K562 (cell line): ENCODE results near the gene RPS19. TPM values are rescaled to one million over a fixed set of nuclear protein-coding genes. Genes with fewer than 3 reads are reported as not detected.

Source experiments
- ATAC-seq: fragments of 200-7000 bp; cut with Tn5 transposase; 3 replicates; pipeline ENCODE4 v1.9.1; 2020; ENCODE audit warnings: moderate library complexity
- BruUV-seq: library from RNA; stranded (reverse); fragments of 400-500 nt; replicated peaks from 2 replicates; lab custom pipeline; 2021; lab: Mats Ljungman, UMichigan
- CTCF ChIA-PET: fragments of 300-600 bp; formaldehyde crosslinking; extraction: SDS; loops from one replicate; lab custom pipeline; 2021; ENCODE audit warnings: low intra/inter-chr PET ratio; lab: Yijun Ruan, JAX
- POLR2A ChIA-PET: fragments of 300-600, 350-650 bp; sonication (Branson Sonifier 250); formaldehyde crosslinking; extraction: SDS; loops from one replicate; lab custom pipeline; 2021; ENCODE audit warnings: antibody characterized with exemption, inconsistent platforms; lab: Yijun Ruan, JAX
- DNase-seq, 4 experiments: peaks; one replicate each; pipeline versions ENCODE4 v3.0.0 to v3.0.0-alpha.2; 2011 to 2018; ENCODE audit warnings: low spot score in 3 of 4, mixed read lengths in 3 of 4; ENCODE audit errors: extremely low read depth in 1 of 4
- FAIRE-seq: peaks from 2 replicates; lab custom pipeline; 2011; peaks lifted over from hg19 to GRCh38; lab: Jason Lieb, UNC
- H2AFZ ChIP-seq: 2 replicates; pipeline ENCODE4 v1.6.0; 2011; ENCODE audit warnings: low read depth, low read length, control low read depth, inconsistent platforms
- H3K27ac ChIP-seq: fragments of 200-600 bp; 3 replicates; pipeline ENCODE4 v1.8.0; 2011; ENCODE audit warnings: low read depth, mild to moderate bottlenecking, control low read depth, inconsistent platforms, low read length, moderate library complexity, mixed read lengths; ENCODE audit errors: extremely low read depth
- H3K27me3 ChIP-seq, 2 experiments: fragments of 300-600 bp in 1 of 2; 2 replicates in 1 of 2; 3 replicates in 1 of 2; pipeline versions ENCODE4 v1.6.0 to v1.8.0; 2011; ENCODE audit warnings: inconsistent platforms in 2 of 2, low read length in 2 of 2, mild to moderate bottlenecking in 1 of 2, mixed read lengths in 1 of 2, moderate library complexity in 1 of 2; ENCODE audit not compliant: control insufficient read depth in 2 of 2, insufficient read depth in 2 of 2
- H3K36me3 ChIP-seq: fragments of 300-600 bp; 3 replicates; pipeline ENCODE4 v1.8.0; 2011; ENCODE audit warnings: mild to moderate bottlenecking, low read length, inconsistent platforms; ENCODE audit not compliant: control insufficient read depth, insufficient read depth
- H3K4me1 ChIP-seq, 2 experiments: fragments of 200-600 bp in 1 of 2; replicated peaks in 1 of 2; 2 replicates in 1 of 2; 3 replicates in 1 of 2; pipeline versions ENCODE4 v1.5.1 to v1.8.0; 2011; ENCODE audit warnings: inconsistent platforms in 2 of 2, low read length in 2 of 2, mild to moderate bottlenecking in 1 of 2, mixed read lengths in 1 of 2, moderate library complexity in 1 of 2; ENCODE audit not compliant: control insufficient read depth in 2 of 2, insufficient read depth in 2 of 2
- H3K4me2 ChIP-seq: 2 replicates; pipeline ENCODE4 v1.6.1; 2011; ENCODE audit warnings: low read length, control low read depth, inconsistent platforms, mixed read lengths; ENCODE audit not compliant: insufficient read depth
- H3K4me3 ChIP-seq: fragments of 200-600 bp; sonication (generic), shearing (Covaris generic); 2 replicates; pipeline ENCODE4 v1.5.1; 2016; ENCODE audit warnings: control low read depth, inconsistent platforms
- H3K79me2 ChIP-seq: fragments of 200-600 bp; 3 replicates; pipeline ENCODE4 v1.8.0; 2011; ENCODE audit warnings: low read length, inconsistent platforms; ENCODE audit not compliant: control insufficient read depth, insufficient read depth
- H3K9ac ChIP-seq, 2 experiments: 2 replicates each; pipeline versions ENCODE4 v1.6.0 to v1.6.1; 2011; ENCODE audit warnings: low read depth in 2 of 2, low read length in 2 of 2, control low read depth in 1 of 2, inconsistent platforms in 1 of 2, mild to moderate bottlenecking in 1 of 2, mixed read lengths in 1 of 2; ENCODE audit not compliant: insufficient read depth in 1 of 2
- H3K9me1 ChIP-seq: one replicate; pipeline ENCODE4 v1.6.0; 2011; ENCODE audit warnings: inconsistent platforms, mild to moderate bottlenecking, low read length, moderate library complexity; ENCODE audit not compliant: control insufficient read depth, insufficient read depth
- H3K9me3 ChIP-seq: replicated peaks from 2 replicates; pipeline ENCODE4 v1.5.1; 2011; ENCODE audit warnings: low read depth, low read length, inconsistent platforms; ENCODE audit not compliant: control insufficient read depth, insufficient read depth
- H4K20me1 ChIP-seq: replicated peaks from 2 replicates; pipeline ENCODE4 v1.6.1; 2011; ENCODE audit warnings: low read length, inconsistent platforms, mixed read lengths; ENCODE audit not compliant: control insufficient read depth, insufficient read depth
- FOXP1 ChIP-seq: sonication (generic); formaldehyde crosslinking; IDR thresholded peaks from 2 replicates; pipeline ENCODE4 v1.8.0; 2022; ENCODE audit warnings: mild to moderate bottlenecking, missing genetic modification reagents
- POLR2G ChIP-seq: fragments of 200-400 bp; formaldehyde crosslinking; IDR thresholded peaks from 2 replicates; pipeline ENCODE4 v1.6.1; 2017; ENCODE audit warnings: low read depth, mild to moderate bottlenecking, antibody characterized with exemption, low read length, moderate library complexity
- RAD21 ChIP-seq, 2 experiments: fragments of 250-450 bp in 1 of 2; fragments of 450-650 bp in 1 of 2; sonication (Bioruptor Pico) in 1 of 2; formaldehyde crosslinking in 1 of 2; IDR thresholded peaks in 1 of 2; conservative IDR thresholded peaks in 1 of 2; 2 replicates each; pipeline versions ENCODE4 v1.4.0 to v1.8.0; 2020 to 2022; ENCODE audit warnings: mild to moderate bottlenecking in 2 of 2, moderate library complexity in 1 of 2
- RBFOX2 ChIP-seq: fragments of 200-400 bp; formaldehyde crosslinking; IDR thresholded peaks from 2 replicates; pipeline ENCODE4 v1.6.1; 2017; ENCODE audit warnings: low read depth, mild to moderate bottlenecking, low read length, moderate library complexity
- TFAP4 ChIP-seq: sonication (generic); formaldehyde crosslinking; IDR thresholded peaks from 2 replicates; pipeline ENCODE4 v1.8.0; 2022; ENCODE audit warnings: missing genetic modification reagents, mild to moderate bottlenecking, moderate library complexity, borderline replicate concordance
- WGBS: fragments of 100-300 bp; shearing (Covaris generic); methylation state at CpG from one replicate; pipeline ENCODE4 v1.1.6; 2016; ENCODE audit warnings: low coverage, mixed read lengths; ENCODE audit not compliant: insufficient coverage; ENCODE audit errors: missing lambda C conversion rate; 5-methylcytosine and 5-hydroxymethylcytosine counted together
- in situ Hi-C: fragments of 300-500 bp; cut with MboI; formaldehyde crosslinking; loops from 4 replicates; pipeline ENCODE4 v1.15.0; 2018; ENCODE audit warnings: inconsistent platforms, mixed read lengths
- intact Hi-C: fragments of 100-400 bp; cut with micrococcal nuclease; formaldehyde crosslinking; loops from 2 replicates; pipeline ENCODE4 v1.14.2; 2022
- polyA plus RNA-seq, 8 experiments: library from polyadenylated mRNA; depleted of rRNA in 4 of 8; stranded (reverse) in 5 of 8; unstranded in 3 of 8; fragments of >200 nt; fragmentation: Nextera tagmentation in 2 of 8; fragmentation: Illumina TruSeq in 1 of 8; extraction: Ambion mirVana in 2 of 8; extraction: Trizol in 1 of 8; gene quantifications; 2 replicates each; pipeline versions ENCODE4 v1.2.1 to v1.2.3, GENCODE V29; 2011 to 2014; ENCODE audit warnings: inconsistent platforms in 1 of 8, missing spikeins in 1 of 8
- total RNA-seq, 7 experiments: library from RNA; depleted of rRNA in 6 of 7; stranded (reverse); fragments of >200 nt in 6 of 7; fragmentation: Illumina TruSeq in 2 of 7; extraction: Trizol in 2 of 7; gene quantifications; 2 replicates each; pipeline versions ENCODE4 v1.2.1 to v1.2.3, GENCODE V29; 2011 to 2021; ENCODE audit warnings: low replicate concordance in 1 of 7

RPS19 gene
- total and polyA plus RNA-seq, 9 of the 15 experiments (the other 6 are each of a cell fraction or from before 2014, with no cell fraction given), result 1,964 to 3,408 (median 2,747) TPM

GRCh38 chr19:41897820-41898219 is 37.8 kb downstream of the RPS19 start:
- Histone ChIP-seq H3K27me3 (no peaks in the 10 kb centered on the region), H2AFZ (no peak overlapping the region), H3K9me1 (no peaks in the 10 kb centered on the region), H3K4me1 (peaks cover 0 to 21% of the 10 kb centered on the region in 2 experiments; a peak in 2 of 5 replicates), H3K36me3 (peaks cover 79% of the 10 kb centered on the region), H3K27ac (no peak overlapping the region), H4K20me1 (no peaks in the 10 kb centered on the region), H3K4me3 (no peak overlapping the region), H3K4me2 (no peak overlapping the region), H3K79me2 (no peaks in the 10 kb centered on the region), H3K9ac (peak overlapping the region in 1 of 2 experiments; percentile 71; a peak in 2 of 4 replicates), H3K9me3 (no peaks in the 10 kb centered on the region)
- in situ Hi-C loops, result no loop called here
- ChIA-PET CTCF (no interaction called here), POLR2A (no interaction called here)
- 79% methylated on average over 8 of the region's 24 CpGs for WGBS
- BruUV-seq, result no TSS peak
- peak in 1 of 4 experiments; percentile 12 for DNase-seq
- ATAC-seq, result no peak
- FAIRE-seq, result no peak
- TF ChIP-seq RBFOX2 (peak; percentile 25; the same call in 1 of the 2 replicates), FOXP1 (CRISPR knock-in tag) (no peak), TFAP4 (CRISPR knock-in tag) (peak; percentile 12; the same call in 1 of the 2 replicates)
- intact Hi-C loops, result no loop called here

GRCh38 chr19:41898235-41898634 is 38.2 kb downstream of the RPS19 start:
- Histone ChIP-seq H2AFZ (no peak overlapping the region), H3K4me2 (no peak overlapping the region), H3K9me3 (no peaks in the 10 kb centered on the region), H3K36me3 (peaks cover 80% of the 10 kb centered on the region), H3K27me3 (no peaks in the 10 kb centered on the region), H3K9ac (peak overlapping the region in 1 of 2 experiments; percentile 71; a peak in 1 of 4 replicates), H3K79me2 (no peaks in the 10 kb centered on the region), H3K4me3 (no peak overlapping the region)
- ATAC-seq, result no peak
- CTCF ChIA-PET, result no interaction called here
- DNase-seq, result no peak
- TF ChIP-seq RBFOX2 (0 out of 2 replicates have a peak, but pooled peaks have one; percentile 23), RAD21 (CRISPR knock-in tag; conservative IDR thresholded peaks at IDR 0.05 in 1 of 2, IDR thresholded peaks at IDR 0.05 in 1 of 2) (no peak), POLR2G (peak; percentile 21; the same call in 1 of the 2 replicates)
- TF ChIP-seq, all 486 proteins: peak for 2
- FAIRE-seq, result no peak
- WGBS, result 93% methylated on average over 13 of the region's 15 CpGs
- no peaks in the 10 kb centered on the region for H3K9me1 ChIP-seq
- H3K4me1 ChIP-seq, result peaks cover 0 to 20% of the 10 kb centered on the region in 2 experiments; a peak in 2 of 5 replicates
- intact Hi-C loops, result no loop called here
- in situ Hi-C loops, result no loop called here
- H3K27ac ChIP-seq, result no peak overlapping the region
- no peaks in the 10 kb centered on the region for H4K20me1 ChIP-seq
- POLR2A ChIA-PET, result interaction anchor here (0.6 to 0.7 kb wide), 5 partner anchors 9 to 39 kb away, joined by 3 read pairs; no protein-coding TSS in a partner anchor
- BruUV-seq, result no TSS peak
